Ascending aorta (tissue), 2 donors: ENCODE measurements around the gene PLA2G2D. TPM values are rescaled to one million over a fixed set of nuclear protein-coding genes. Genes with fewer than 3 reads are reported as not detected.
"Not testable (repeated sequence)": the region's sequence is repeated elsewhere in the genome, so short reads cannot be mapped to it uniquely, and the experiment has no call there.

Experiments
- DNase-seq, 2 donors: peaks; one replicate each; pipeline ENCODE4 v3.0.0-alpha.2; 2019; ENCODE audit warnings: low spot score in 2 of 2
- H3K27ac ChIP-seq, 2 donors: fragments of 200-600 bp; sonication (generic); one replicate each; pipeline ENCODE4 v1.5.1; 2016 to 2017; ENCODE audit warnings: mild to moderate bottlenecking in 1 of 2
- H3K27me3 ChIP-seq: fragments of 200-600 bp; sonication (generic); one replicate; pipeline ENCODE4 v1.5.1; 2017
- H3K36me3 ChIP-seq, 2 donors: fragments of 200-600 bp; sonication (generic); one replicate each; pipeline ENCODE4 v1.5.1; 2016
- H3K4me1 ChIP-seq, 2 donors: fragments of 200-600 bp; sonication (generic); one replicate each; pipeline ENCODE4 v1.5.1; 2016 to 2017; ENCODE audit warnings: mild to moderate bottlenecking in 1 of 2
- H3K4me3 ChIP-seq, 2 donors: fragments of 200-600 bp; sonication (generic); one replicate each; pipeline ENCODE4 v1.5.1; 2016 to 2017; ENCODE audit warnings: mild to moderate bottlenecking in 1 of 2
- H3K9me3 ChIP-seq, 2 donors: fragments of 200-600 bp; sonication (generic); one replicate each; pipeline ENCODE4 v1.5.1; 2016
- intact Hi-C: fragments of 100-400 bp; cut with DNase I; formaldehyde crosslinking; loops from one replicate; pipeline ENCODE4 v1.15.1; 2023
- total RNA-seq: library from RNA; depleted of rRNA; stranded (reverse); fragments of >200 nt; gene quantifications from one replicate; pipeline ENCODE4 v1.1.0, GENCODE V29; 2016
- TF ChIP-seq, protein P1 (sequence below), 3 experiments: fragments of 200-600 bp in 2 of 3; fragments of 450-650 bp in 1 of 3; sonication (generic) in 2 of 3; IDR thresholded peaks; one replicate each; pipeline ENCODE4 v1.5.1; 2016 to 2019; ENCODE audit warnings: antibody characterized with exemption in 3 of 3, mild to moderate bottlenecking in 1 of 3, moderate library complexity in 1 of 3

PLA2G2D gene
- total RNA-seq, 1 donor from 2014 or later = not detected

DNA sequence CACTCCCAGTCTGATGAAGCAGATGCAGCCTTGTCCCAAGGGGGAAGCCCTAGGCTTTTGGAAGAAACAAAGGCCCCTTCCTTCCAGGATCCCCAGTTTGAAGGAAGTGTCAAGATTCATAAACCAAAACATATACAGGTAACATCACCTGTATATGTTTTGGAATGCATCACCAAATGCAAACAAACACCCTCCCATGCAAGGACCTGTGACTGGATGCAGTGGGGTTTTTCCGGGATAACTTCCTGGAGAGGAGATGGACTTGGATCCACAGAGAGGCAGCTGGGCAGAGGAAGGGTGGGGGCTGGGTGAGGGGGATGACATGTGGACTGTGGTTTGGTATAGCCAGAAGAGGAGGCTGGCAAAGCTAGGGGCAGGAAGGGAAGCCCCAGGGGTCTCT is 18.3 kb upstream of the PLA2G2D start:
- H3K9me3 ChIP-seq = no peaks in the 10 kb centered on the region
- no peak overlapping the region for H3K4me3 ChIP-seq
- H3K36me3 ChIP-seq = no peaks in the 10 kb centered on the region
- no peak for DNase-seq
- intact Hi-C loops = no loop called here
- H3K4me1 ChIP-seq = no peaks in the 10 kb centered on the region
- TF ChIP-seq, protein P1, sequence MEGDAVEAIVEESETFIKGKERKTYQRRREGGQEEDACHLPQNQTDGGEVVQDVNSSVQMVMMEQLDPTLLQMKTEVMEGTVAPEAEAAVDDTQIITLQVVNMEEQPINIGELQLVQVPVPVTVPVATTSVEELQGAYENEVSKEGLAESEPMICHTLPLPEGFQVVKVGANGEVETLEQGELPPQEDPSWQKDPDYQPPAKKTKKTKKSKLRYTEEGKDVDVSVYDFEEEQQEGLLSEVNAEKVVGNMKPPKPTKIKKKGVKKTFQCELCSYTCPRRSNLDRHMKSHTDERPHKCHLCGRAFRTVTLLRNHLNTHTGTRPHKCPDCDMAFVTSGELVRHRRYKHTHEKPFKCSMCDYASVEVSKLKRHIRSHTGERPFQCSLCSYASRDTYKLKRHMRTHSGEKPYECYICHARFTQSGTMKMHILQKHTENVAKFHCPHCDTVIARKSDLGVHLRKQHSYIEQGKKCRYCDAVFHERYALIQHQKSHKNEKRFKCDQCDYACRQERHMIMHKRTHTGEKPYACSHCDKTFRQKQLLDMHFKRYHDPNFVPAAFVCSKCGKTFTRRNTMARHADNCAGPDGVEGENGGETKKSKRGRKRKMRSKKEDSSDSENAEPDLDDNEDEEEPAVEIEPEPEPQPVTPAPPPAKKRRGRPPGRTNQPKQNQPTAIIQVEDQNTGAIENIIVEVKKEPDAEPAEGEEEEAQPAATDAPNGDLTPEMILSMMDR (IDR thresholded peaks at IDR 0.05) = no peak
- H3K27ac ChIP-seq = no peak overlapping the region
- no peaks in the 10 kb centered on the region for H3K27me3 ChIP-seq

DNA sequence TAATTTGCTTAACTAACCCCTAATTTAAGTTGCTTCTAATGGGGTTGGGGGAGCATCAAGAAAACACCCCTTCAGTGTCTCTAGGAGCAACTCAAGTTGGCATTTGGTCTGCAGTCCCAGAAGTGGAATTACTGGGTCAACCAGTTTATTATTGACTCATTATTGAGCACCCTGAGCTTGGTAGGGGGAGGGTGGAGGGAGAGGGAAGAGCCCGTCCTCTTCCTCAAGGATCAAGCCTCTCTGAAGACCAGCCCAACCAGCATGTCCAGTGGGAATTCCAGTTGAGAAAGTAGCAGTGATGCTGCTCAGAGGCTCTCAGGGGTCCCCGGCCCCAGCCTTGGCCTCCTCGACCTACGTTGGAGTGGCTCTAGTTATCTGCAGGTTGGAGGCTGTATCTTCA is 17.7 kb upstream of the PLA2G2D start:
- H3K27me3 ChIP-seq = no peaks in the 10 kb centered on the region
- no peak overlapping the region for H3K27ac ChIP-seq
- no peaks in the 10 kb centered on the region for H3K36me3 ChIP-seq
- intact Hi-C loops = no loop called here
- TF ChIP-seq, protein P1 (IDR thresholded peaks at IDR 0.05) = no peak
- DNase-seq = no peak
- no peak overlapping the region for H3K4me3 ChIP-seq
- no peaks in the 10 kb centered on the region for H3K9me3 ChIP-seq
- H3K4me1 ChIP-seq = no peaks in the 10 kb centered on the region

DNA sequence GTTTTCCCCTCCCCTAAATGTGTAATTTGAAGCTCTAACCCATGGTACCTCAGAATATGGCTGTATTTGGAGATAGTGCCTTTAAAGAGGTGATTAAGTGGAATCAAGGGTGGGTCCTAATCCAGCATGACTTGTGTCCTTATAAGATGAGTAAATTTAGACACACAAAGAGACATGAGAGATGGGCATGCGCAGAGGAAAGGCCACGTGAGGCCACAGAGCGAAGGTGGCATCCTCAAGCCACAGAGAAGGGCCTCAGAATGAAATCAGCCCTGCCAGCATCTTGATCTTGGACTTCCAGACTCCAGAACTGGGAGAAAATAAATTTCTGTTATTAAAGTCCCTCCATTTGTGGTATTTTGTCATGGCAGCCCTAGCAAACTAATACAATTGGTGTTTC is 16.9 kb upstream of the PLA2G2D start:
- TF ChIP-seq, protein P1 (IDR thresholded peaks at IDR 0.05) = no peak
- Histone ChIP-seq H3K27me3 (no peaks in the 10 kb centered on the region), H3K4me1 (no peaks in the 10 kb centered on the region), H3K4me3 (no peak overlapping the region), H3K9me3 (no peaks in the 10 kb centered on the region), H3K27ac (no peak overlapping the region), H3K36me3 (no peaks in the 10 kb centered on the region)
- no peak for DNase-seq
- intact Hi-C loops = no loop called here

DNA sequence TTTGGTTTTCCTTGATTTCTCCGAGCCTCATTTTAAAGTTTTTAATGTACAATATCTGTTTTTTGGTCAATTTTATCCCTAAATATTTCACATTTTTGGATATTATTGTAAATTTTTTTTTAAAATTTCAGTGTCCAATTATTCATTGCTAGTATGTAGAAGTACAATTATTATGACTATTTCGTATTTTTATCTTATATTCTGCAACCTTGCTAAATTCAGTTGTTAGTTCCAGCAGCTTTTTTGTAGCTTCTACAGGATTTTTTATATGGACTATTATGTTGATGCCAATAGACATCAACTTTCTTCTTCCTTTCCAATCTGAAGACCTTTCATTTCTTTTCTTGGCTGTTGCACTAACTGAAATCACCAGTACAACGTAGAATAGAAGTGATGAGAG is 15.7 kb upstream of the PLA2G2D start:
- Histone ChIP-seq H3K9me3 (no peaks in the 10 kb centered on the region), H3K27ac (no peak overlapping the region), H3K27me3 (no peaks in the 10 kb centered on the region), H3K4me1 (no peaks in the 10 kb centered on the region), H3K4me3 (no peak overlapping the region), H3K36me3 (no peaks in the 10 kb centered on the region)
- intact Hi-C loops = no loop called here
- DNase-seq = no peak
- TF ChIP-seq, protein P1 (IDR thresholded peaks at IDR 0.05) = no peak

DNA sequence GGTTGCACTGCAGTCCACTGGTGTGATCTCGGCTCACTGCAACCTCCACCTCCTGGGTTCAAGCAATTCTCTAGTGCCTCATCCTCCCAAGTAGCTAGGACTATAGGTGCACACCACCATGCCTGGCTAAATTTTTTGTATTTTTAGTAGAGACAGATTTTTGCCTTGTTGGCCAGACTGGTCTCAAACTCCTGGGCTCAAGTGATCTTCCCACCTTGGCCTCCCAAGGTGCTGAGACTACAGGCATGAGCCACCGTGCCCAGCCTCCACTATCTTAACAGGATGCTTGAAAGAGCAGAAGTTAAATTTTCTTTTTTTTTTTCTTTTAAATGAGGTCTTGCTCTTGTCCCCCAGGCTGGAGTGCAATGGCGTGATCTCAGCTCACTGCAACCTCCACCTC is 11.2 kb upstream of the PLA2G2D start:
- H3K4me1 ChIP-seq, H3K9me3 ChIP-seq, H3K27ac ChIP-seq, DNase-seq, H3K27me3 ChIP-seq, H3K4me3 ChIP-seq, intact Hi-C loops, H3K36me3 ChIP-seq: not testable (repeated sequence)

DNA sequence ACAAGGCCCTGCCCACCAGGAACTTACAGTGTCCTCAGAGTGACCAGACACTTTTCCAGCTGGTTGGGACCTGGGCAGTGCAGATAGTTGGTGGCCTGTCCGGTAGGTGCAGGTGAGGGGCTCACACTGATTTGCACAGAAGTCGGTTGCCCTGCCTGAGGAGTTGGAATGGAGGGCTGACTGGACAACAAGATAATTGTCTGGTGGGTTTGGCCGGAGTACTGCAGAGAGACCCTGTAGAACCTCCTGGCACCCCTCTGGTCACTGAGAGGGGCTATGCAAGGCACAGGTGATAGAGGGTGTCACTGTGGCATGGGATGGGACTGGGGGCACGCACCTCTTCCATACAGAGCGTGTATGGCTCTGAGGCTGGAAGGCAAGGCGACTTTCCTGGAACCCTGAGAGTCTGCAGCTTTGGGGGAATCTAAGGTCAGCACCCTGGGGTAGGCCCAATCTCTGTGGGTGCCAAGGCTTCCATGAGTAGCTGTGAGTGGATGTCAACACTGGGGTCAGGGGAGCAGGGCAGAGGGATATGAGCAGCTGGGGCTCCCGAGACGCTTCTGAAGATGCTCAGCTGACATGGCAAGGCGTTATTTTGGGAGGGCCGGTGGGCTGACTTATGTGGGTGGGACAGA is 7.6 kb upstream of the PLA2G2D start:
- no peak overlapping the region for H3K4me3 ChIP-seq
- TF ChIP-seq, protein P1 (IDR thresholded peaks at IDR 0.05) = no peak
- intact Hi-C loops = no loop called here
- H3K9me3 ChIP-seq = no peaks in the 10 kb centered on the region
- DNase-seq = no peak
- H3K4me1 ChIP-seq = no peaks in the 10 kb centered on the region
- no peak overlapping the region for H3K27ac ChIP-seq
- H3K36me3 ChIP-seq = no peaks in the 10 kb centered on the region
- no peaks in the 10 kb centered on the region for H3K27me3 ChIP-seq
